D721Med (cell line): Measurements from ENCODE around the gene SKI.

Experiments used
- DNase-seq: peaks from one replicate; pipeline ENCODE4 v3.0.0; 2011; ENCODE audit warnings: low spot score; ENCODE audit not compliant: insufficient read length
- FAIRE-seq: peaks from 2 replicates; lab custom pipeline; 2011; peaks lifted over from hg19 to GRCh38; lab: Jason Lieb, UNC
- CTCF ChIP-seq: IDR thresholded peaks from 2 replicates; pipeline ENCODE4 v1.5.1; 2012; ENCODE audit warnings: mild to moderate bottlenecking, control low read depth; ENCODE audit not compliant: insufficient read depth; ENCODE audit errors: missing control alignments

Gene SKI

GRCh38 chr1:2204415-2205190 lies 23.5 kb upstream of the SKI start:
- DNase-seq (peak; percentile 73), FAIRE-seq (no peak)
- no peak for TF ChIP-seq CTCF

GRCh38 chr1:2205191-2205952 lies 22.7 kb upstream of the SKI start:
- FAIRE-seq = no peak
- peak; percentile 77 for DNase-seq
- TF ChIP-seq CTCF = no peak

GRCh38 chr1:2206813-2207487 lies 21.2 kb upstream of the SKI start:
- TF ChIP-seq CTCF = no peak
- FAIRE-seq (no peak), DNase-seq (no peak)

GRCh38 chr1:2208309-2209239 lies 19.5 kb upstream of the SKI start:
- DNase-seq = no peak
- FAIRE-seq = no peak
- no peak for TF ChIP-seq CTCF

- no peak for FAIRE-seq
- TF ChIP-seq CTCF = no peak
These were observed 18.6 kb upstream of the SKI start for GRCh38 chr1:2209400-2210083.

GRCh38 chr1:2210084-2210653 lies 17.9 kb upstream of the SKI start:
- TF ChIP-seq CTCF = no peak
- FAIRE-seq (no peak), DNase-seq (no peak)

More at GRCh38 chr1:2209400-2210083, 18.6 kb upstream of the SKI start:
- no peak for DNase-seq
